Embryonic facial prominence (tissue), 1 donor: ENCODE measurements around the gene MAGI1.
A peak's percentile ranks its signal among the peaks of the same experiment; 100 is the strongest.

Experiments
- DNase-seq: peaks from one replicate; pipeline ENCODE4 v3.0.0-alpha.2; 2016; ENCODE audit errors: extremely low spot score

MAGI1 gene

GRCh38 chr3:65432388-65433003 is 606.2 kb downstream of the MAGI1 start:
- no peak for DNase-seq

GRCh38 chr3:65425880-65426279 is 612.8 kb downstream of the MAGI1 start:
- DNase-seq, result no peak

- DNase-seq, result no peak
These were observed 616.6 kb downstream of the MAGI1 start for GRCh38 chr3:65422154-65422553.

- DNase-seq, result no peak
These were observed 619.5 kb downstream of the MAGI1 start for GRCh38 chr3:65419233-65419632.

GRCh38 chr3:65413891-65414290 is 624.8 kb downstream of the MAGI1 start:
- no peak for DNase-seq

GRCh38 chr3:65412588-65412987 is 626.1 kb downstream of the MAGI1 start:
- no peak for DNase-seq

- DNase-seq, result no peak
These were observed 627.4 kb downstream of the MAGI1 start for GRCh38 chr3:65411367-65411766.

GRCh38 chr3:65409176-65409569 is 629.5 kb downstream of the MAGI1 start:
- DNase-seq, result no peak

- DNase-seq, result no peak
These were observed 630.1 kb downstream of the MAGI1 start for GRCh38 chr3:65408531-65409175.

GRCh38 chr3:65406470-65406869 is 632.2 kb downstream of the MAGI1 start:
- DNase-seq, result no peak

GRCh38 chr3:65402597-65402996 is 636.1 kb downstream of the MAGI1 start:
- no peak for DNase-seq

GRCh38 chr3:65401359-65402305 is 637.1 kb downstream of the MAGI1 start:
- DNase-seq, result peak; percentile 39

- DNase-seq, result no peak
These were observed 637.8 kb downstream of the MAGI1 start for GRCh38 chr3:65400899-65401298.

GRCh38 chr3:65398953-65399352 is 639.8 kb downstream of the MAGI1 start:
- no peak for DNase-seq

- DNase-seq, result no peak
These were observed 642.6 kb downstream of the MAGI1 start for GRCh38 chr3:65396078-65396477.

GRCh38 chr3:65391068-65391467 is 647.6 kb downstream of the MAGI1 start:
- no peak for DNase-seq

GRCh38 chr3:65385805-65386204 is 652.9 kb downstream of the MAGI1 start:
- no peak for DNase-seq

GRCh38 chr3:65381496-65382010 is 657.2 kb downstream of the MAGI1 start:
- no peak for DNase-seq

- no peak for DNase-seq
These were observed 659.5 kb downstream of the MAGI1 start for GRCh38 chr3:65379223-65379622.

GRCh38 chr3:65377637-65378036 is 661.1 kb downstream of the MAGI1 start:
- DNase-seq, result no peak

- no peak for DNase-seq
These were observed 662.3 kb downstream of the MAGI1 start for GRCh38 chr3:65376426-65376825.

GRCh38 chr3:65371053-65371452 is 667.7 kb downstream of the MAGI1 start:
- no peak for DNase-seq
